Stimulated activated CD8-positive, alpha-beta memory T cell treated with anti-CD3 and anti-CD28 coated beads, Interleukin-2, amount 100 ng/mL, for 1 hour (primary cell): Measurements from ENCODE around the gene GCHFR.

Source experiments
- DNase-seq, 2 donors: peaks; one replicate each; pipeline ENCODE4 v3.0.0-alpha.2; 2020; ENCODE audit warnings: low read depth in 2 of 2

The GCHFR gene

DNA sequence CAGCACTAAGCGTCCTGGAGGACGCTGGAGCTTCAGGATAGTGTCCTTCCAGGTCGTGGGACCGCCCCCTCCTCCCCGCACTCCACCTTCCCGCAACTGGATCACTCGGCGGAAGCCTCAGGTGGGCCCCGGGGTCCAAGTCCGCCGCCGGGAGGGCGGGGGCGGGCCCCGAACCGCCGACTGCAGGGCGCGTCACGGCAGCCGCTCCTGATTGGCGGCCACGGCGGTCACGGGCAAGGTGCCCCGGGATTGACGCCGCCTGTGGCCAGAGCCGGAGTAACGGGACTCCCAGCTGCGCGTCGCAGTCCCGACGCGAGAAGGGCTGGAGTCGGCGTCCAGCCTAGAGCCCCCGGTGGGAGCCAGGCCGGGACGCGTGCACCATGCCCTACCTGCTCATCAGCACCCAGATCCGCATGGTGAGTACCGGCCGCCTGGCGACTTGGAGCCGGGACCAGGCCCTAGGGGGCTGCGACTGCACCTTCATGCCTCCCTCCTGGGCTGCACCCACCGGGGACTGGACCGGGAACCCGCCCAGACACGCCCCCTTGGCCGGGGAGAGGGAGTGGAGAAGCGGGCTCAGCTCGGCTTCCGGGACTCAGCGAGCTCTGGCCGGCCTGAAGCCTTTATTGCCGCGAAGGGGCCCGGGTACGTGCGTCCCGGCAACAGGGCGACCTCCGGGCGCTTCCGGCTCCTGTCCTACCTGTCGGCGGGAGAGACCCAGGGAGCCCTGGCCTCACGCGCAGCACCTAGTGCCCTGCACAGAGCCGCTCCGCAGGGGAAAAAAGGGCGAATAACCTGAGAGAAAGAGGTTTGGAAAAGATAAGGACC is at the start of gene GCHFR:
TSS of gene GCHFR (plus strand) at position 268 of the 828 bp plus-strand sequence. CDS start at position 381, 113 bp downstream.
- peak in 1 of 2 donors; percentile 42 for DNase-seq

DNA sequence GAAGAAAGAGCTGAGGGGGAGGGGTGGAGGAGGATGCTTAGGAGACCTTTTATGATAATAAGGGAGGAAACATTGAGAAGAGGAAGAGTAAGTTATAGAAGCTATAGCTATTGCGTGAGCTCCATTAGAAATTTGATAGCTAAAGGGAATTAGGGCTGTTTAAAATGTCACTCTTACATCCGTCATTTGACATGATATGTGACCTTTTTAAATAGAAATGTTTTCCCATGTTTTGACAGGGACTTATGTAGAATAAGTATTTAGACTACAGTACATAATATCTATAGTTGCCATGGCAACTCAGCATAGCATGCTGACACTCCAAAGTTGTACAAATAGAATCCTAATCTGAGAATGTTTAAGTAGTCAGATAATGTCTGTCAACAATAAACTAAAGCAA is 49.7 kb upstream of the GCHFR start:
- DNase-seq, result no peak

DNA sequence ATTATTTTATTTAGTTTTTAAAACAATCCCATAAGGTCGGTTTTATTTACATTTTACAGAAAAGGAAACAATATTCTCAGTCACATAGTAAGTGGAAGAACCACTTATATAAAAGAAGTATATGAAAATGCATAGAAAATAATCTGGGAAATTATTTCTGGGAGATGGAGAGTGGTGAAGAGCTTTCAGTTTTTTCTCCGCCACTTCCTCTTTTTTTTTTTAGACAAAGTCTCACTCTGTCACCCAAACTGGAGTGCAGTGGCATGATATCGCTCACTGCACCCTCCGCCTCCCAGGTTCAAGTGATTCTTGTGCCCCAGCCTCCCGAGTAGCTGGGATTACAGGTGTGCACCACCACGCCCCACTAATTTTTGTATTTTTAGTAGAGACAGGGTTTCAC is 47.7 kb upstream of the GCHFR start:
- DNase-seq, result no peak

DNA sequence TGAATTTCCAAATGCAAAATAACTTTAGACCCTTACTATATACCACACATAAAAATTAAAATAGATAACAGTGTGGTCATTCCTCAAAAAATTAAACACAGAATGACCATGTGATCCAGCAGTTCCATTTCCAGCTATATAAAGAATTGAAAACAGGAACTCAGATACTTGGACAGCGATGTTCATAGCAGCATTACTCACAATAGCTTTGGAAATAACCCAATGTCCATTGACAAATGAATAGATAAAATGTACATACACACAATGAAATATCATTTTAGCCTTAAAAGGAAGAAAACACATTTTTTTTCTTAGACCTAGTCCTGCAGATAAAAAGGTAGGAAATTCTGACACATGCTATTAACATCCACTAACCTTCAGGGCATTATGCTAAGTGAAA is 42.2 kb upstream of the GCHFR start:
- no peak for DNase-seq

DNA sequence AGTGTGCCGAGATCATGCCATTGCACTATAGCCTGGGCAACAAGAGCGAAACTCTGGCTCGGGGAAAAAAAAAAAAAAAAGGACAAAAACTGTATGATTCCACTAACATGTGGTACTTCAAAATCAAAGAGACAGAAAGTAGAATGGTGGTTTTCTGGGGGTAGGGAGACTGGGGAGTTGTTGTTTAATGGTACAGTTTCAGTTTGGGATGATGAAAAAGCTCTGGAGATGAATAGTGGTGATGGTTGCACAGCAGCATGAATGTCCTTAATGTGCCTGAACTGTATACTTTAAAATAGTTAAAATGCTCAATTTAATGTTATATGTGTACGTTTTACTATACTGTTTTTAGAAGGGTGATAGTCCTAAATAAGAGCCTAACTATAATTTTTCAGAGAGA is 41.5 kb upstream of the GCHFR start:
- DNase-seq, result no peak

DNA sequence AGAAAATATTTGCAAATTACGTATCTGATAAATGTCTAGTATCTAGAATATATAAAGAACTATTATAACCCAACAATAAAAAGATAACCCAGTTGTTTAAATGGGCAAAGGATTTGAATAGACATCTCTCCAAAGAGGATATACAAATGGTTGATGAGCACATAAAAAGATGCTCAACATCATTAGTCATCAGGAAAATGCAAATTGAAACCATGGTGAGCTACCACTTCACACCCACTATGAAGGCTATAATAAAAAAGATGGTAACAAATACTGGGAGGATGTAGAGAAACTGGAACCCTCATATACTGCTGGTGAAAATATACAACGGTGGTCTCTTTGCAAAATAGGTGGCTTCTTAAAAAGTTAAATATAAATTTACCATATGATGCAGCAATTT is 40.9 kb upstream of the GCHFR start:
- DNase-seq, result no peak

DNA sequence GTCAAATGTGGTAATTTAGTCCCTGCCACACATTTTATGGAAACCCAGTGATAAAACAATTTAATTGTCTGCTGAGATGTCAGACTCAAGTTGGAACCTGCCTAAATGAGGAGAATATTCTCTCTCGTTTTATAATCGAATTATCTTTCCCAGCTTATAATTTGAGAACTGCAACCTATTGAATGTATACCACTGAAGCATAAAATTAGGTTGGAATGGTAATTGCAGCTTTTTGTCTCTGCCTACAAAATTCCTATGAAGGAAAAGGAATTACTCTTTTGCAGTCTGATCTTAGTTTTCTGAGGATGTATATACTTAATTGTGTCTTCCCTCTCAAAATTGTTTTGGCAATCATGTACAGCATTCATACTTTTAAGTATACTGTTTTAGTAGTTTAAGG is 39.9 kb upstream of the GCHFR start:
- no peak for DNase-seq

DNA sequence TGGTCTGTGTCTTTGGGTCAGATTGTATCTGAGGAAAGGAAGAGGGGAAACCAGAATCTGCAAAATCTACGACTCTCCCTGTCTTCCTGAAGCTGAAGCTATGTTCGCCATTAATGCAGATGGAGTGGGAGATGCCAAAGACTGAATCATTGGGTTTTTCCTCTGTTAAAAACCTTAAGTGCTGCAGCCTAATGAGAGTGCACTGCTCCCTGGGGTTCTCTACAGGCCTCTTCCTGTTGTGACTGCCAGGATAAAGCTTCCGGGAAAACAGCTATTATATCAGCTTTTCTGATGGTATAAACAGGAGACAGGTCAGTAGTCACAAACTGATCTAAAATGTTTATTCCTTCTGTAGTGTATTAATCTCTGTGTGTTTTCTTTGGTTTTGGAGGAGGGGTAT is 32.8 kb upstream of the GCHFR start:
- no peak for DNase-seq

DNA sequence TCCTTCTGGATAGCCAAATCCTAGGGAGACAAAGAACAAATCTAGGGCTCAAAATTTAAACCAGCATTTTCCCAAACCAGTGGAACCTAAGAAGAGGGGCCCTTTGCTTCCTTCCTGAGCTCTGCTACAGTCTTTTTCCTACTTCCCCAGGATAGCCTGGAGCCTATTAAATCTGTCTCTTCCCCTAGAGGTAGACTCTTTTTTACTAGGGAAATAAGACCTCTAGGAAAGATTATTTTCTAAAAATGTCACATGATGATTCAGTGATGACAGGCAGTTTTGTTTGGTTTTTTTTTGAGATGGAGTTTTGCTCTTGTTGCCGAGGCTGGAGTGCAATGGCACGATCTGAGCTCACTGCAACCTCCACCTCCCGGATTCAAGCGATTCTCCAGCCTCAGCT is 27.3 kb upstream of the GCHFR start:
- no peak for DNase-seq

DNA sequence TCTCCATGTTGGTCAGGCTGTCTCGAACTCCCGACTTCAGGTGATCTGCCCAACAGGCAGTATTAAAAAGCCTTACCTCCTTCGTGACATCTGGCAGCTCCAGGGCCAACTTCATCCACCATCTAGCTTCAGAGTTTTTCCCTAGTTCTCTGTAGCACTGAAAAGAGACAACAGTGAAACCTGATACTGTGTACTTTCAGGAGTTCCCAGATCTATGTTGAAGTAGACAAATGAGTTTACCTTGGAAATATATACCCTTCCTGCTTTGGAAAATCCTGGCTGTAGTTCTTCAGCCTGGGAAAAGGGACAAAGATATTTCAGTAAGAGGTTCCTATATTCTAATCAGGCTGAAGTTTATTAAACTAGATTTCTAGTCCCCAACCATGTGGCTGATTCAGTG is 26.8 kb upstream of the GCHFR start:
- no peak for DNase-seq

DNA sequence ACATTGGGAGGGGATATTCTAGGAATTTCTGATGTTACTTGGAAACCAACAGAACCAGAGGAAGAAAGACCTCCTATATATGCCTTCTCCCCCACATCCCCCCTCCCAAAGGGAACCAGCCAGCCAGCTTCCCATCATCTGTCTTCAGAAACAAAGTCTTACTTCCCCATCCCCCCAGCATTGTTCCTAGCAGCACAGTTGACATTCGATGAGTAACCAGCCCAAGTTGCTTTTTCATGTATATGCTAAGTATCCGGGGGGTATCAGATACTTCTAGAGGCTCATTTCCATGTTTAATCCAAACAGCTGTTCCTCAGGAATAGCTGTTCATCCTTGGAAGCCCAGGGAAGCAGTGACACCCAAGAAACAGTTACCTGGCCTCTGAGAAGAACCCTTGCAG is 24.8 kb upstream of the GCHFR start:
- no peak for DNase-seq

DNA sequence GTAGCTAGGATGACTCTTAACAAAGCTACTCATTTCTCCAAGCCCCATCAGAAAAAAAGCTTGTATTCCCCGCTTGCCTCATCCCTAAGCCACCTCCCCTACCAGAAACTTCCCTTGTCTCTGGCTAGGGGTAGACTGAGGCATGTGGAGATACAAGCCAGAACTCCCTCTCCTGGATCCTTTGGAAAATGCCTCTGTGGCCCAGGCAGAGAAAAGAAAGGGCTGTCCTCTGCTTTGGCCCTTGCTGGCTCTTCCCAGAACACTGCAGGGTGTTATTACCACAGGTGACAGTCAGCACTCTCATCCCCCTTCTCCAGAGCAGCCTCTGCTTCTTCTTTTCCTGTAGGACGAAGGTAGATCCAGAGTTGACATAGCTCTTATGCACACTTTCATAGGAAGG is 24.0 kb upstream of the GCHFR start:
- DNase-seq, result no peak

DNA sequence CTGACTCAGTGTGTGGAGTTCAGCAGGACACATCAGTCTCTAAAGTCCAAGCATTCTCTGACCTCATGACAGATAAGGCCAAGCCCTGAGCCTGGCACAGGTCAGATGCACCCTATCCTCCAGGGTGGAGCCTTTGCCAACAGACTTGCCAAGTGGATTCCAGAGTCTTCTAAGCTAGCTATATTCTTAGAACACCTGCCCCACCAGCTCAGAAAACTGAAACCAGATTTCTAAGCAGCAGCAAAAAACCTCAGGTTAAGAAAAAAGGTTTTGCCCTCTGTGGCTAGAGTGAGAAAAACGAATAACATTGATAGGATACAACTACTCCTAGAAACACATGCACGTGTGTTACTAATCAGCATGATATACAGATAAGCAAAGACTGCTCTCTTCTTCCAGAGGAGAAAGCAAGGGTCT is 20.4 kb upstream of the GCHFR start:
- no peak for DNase-seq

DNA sequence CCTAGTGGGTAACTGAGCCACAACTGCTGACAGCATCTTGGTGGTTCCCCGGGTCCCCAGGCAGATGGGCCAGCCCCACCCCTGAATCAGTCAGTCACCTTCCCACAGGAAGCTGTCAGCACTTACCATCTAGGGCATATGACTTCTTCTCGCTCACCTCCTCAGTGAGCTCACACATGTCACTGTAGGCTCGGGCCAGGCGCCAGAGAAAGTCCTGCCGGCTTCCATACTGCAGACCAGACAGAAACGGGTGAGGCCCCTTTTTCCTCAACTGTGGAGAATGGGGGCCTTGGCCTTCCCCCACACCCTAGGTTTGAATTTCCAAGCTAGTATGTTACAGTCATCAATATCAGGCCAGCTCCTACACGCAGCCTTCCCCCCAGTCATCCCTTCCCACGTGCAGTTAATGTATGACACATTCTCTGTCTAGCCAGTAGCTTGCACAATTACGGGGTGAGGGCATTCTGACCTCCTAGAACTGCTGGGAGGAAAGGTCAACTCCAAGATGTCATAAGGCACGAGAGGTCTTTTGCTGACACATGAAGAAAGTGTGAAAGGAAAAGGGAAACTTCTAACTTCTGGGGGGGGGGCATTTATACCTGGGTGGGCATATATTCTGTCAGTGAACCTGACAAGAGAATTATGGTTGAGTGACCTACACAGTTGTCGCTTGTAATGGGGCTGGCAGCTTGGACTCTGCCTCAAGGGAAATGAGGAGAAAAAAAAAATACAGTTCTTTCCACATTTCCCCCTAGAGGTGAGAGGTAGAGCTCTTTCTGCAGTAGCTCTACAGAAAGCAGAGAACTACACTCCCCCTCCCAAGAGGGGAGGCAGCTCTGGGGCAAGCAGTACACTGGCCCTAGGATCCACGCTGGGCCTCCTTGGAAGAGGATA is 19.7 kb upstream of the GCHFR start:
- peak in 1 of 2 donors; percentile 35 for DNase-seq

DNA sequence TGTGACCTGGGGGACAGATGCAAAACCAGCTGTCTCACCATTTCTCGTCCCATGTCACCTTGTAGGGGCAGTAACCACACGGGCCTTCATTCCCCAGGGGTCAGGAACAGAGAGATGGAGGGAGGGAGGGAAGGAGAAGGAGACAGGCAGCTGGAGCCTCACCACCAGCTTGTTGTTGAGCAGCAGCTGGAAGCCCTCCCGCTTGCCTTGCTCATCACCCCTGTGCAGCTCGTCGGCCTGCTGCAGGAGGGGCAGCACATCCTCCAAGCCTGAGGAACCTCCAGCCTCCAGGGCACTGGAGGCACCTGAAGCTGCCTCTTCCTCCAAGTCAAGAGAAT is 19.1 kb upstream of the GCHFR start:
- DNase-seq, result no peak

DNA sequence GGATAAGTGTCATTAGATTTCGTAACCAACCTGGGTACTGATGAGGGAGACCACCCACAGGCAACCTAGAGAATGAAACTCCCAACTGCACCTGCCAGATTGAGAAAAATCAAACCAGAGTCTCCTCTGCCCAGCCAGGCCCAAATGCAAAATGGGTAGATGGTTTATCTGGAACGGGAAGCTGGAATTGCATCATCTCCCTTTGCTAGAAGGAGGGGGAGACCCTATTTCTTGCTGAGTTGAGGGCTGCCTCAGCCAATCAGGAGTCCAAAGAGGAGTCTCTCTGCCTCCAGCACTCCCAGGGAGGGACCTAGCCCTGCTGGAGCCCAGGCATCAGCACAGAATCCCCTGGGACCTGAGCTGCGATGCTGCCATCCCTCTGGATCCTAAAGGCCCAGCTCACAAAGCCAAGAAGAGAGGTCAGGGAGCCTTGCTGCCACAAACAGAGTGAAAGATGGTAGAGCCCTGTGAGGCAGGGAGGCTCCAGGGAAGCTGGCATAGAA is 16.9 kb upstream of the GCHFR start:
- no peak for DNase-seq

DNA sequence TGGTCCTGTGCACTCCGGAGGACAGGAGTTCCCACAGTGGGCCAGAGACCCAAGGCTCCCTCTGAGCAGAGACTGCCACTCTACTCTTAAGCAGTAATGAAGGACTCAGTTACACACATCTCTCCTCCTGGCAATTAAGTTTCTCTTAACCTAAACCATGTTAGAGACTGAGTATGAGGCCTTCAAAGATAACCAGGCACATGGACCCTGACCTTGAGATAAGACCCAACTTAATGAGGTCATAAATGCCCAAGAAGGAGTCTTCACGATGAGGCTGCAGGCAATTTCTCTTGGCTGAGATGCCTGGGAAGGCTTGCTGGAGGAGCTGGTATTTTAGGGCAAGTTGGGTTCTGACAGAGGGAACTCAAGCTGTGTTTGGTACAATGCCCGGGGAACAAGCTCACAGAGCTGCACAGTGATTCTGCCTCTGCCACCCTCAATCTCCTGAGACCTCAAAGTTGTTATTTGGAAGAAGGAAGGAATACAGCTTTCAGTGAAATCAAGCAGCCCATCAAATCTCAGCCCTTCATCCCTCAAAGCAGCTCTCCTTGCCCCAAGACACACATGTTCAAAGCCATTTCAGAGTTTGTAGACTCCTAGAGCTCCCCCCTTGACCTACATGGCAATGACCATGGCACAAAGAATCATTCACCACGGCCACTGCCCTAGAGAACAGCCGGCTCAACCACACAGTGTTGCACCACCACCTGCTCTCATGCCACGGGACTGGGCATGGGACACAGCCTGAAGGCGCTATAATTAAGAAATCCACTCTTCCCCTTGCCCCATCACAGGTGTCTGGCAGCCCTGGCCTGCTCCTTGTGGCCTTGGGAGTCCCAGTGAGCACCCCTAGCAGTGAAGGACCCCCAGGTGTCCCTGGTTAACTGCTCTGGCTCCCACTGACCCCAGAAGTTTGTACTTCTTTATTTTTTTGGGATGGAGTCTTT is 15.9 kb upstream of the GCHFR start:
- DNase-seq, result no peak

DNA sequence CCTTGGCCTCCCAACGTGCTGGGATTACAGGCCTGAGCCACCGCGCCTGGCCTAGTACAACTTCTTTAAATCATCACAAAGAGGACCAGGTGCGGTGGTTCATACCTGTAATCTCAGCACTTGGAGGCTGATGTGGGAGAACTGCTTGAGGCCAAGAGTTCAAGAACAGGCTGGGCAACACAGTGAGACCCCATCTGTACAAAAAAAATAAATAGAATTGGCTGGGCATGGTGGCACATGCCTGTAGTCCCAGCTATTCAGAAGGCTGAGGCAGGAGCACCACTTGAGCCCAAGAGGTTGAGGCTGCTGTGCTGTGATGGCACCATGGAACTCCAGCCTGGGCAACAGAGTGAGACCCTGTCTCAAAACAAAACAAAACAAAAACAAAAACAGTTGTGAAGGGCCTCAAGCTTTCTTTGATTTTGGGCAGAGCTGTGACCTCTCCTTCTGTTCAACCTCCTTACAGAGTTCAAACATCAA is 14.7 kb upstream of the GCHFR start:
- no peak for DNase-seq

DNA sequence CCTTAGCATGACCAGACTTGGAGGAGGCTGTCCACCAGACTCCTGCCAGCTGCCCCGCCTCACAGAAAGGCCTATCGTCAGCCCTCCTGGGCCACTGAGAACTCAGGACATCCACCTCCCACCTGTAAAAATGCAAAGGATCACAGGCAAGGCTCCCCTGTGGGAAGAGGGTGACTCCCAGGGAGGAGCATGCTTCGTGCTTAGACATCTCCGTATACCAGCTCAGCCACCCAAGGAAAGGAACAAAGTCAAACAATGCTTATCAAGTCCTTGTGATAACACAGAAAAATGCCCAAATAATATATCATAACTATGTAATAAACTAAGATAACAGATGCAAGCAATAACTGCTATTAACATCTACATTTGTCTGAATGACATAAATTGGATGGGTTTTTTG is 13.0 kb upstream of the GCHFR start:
- no peak for DNase-seq

DNA sequence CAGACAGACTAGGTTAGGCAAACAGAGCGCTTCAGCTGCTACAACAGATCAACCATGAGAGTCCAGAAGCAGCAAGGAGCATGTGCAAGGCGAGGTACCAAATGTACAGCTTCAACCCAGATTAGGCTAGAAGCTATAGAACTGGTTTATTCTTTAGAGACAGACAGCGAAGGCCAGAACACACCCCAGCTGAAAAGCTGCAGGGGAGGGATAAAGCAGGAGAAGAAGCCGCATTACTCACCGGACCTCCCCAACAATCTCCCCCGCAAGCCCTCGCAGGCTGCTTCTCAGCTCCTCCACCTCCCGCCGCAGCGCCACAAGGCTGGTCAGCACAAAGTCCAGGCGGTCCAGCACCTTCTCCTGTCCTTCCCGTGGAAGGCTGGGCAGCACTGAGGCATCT is 12.1 kb upstream of the GCHFR start:
- DNase-seq, result no peak

DNA sequence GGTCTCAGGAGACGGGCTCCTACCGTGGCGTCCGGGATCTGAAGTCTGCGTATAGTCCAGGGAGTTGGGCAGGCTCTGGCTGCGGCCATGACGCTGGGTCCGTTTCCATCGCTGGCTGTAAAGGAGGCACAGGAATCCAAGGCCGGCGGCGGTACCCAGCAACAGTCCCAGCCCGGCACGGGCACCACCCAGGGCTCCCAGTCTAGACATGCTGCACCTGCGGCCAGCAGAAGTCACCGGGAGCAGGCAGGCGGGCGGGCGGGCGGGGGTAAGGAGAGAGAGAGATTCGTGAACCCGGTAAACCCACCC is 9.3 kb upstream of the GCHFR start:
- no peak for DNase-seq
